GM12801 (cell line): ENCODE measurements around the gene DHX16.

Experiments used
- TF ChIP-seq, protein P1 (sequence below): IDR thresholded peaks from one replicate; pipeline ENCODE4 v1.5.1; 2011; ENCODE audit warnings: control low read depth; ENCODE audit not compliant: insufficient read length; ENCODE audit errors: extremely low read depth

DHX16 gene

DNA sequence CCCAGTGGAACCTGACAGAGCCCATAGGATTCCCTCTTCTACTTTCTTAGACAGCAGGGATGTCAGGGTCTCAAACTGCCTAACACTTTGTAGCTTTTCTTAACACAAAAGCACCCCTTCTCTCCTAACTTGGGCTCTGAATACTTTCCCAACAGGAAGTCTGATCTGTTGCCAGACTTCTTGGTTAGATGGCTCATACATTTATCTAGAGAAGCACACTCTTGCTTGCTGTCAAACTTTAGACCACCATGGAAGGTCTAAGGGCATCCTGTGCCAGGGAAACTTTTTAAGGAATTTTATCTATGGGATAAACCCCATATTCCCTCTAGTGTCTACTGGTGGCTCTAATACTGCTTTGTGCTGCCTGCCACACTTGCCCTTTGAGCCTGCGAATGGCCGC, 29.1 kb downstream of the DHX16 start:
- TF ChIP-seq, protein P1, sequence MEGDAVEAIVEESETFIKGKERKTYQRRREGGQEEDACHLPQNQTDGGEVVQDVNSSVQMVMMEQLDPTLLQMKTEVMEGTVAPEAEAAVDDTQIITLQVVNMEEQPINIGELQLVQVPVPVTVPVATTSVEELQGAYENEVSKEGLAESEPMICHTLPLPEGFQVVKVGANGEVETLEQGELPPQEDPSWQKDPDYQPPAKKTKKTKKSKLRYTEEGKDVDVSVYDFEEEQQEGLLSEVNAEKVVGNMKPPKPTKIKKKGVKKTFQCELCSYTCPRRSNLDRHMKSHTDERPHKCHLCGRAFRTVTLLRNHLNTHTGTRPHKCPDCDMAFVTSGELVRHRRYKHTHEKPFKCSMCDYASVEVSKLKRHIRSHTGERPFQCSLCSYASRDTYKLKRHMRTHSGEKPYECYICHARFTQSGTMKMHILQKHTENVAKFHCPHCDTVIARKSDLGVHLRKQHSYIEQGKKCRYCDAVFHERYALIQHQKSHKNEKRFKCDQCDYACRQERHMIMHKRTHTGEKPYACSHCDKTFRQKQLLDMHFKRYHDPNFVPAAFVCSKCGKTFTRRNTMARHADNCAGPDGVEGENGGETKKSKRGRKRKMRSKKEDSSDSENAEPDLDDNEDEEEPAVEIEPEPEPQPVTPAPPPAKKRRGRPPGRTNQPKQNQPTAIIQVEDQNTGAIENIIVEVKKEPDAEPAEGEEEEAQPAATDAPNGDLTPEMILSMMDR: no peak

DNA sequence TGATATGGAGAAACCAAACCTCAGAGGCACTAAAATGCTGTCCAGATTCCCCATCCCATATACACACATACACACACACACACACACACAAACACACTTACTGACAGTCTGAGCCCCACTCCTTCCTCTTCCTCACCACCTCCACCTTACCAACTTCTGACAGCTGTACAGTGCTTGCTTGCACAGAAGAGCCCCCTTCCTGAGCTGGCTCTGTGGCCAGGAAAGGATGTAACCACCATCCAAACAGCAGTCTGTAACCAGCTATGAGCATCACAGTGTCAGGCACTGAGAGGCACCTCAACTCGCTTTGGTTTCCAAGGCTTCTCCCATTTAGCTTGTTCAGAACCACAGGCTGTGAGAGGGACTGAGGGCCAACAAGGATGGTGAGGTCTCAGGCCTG, 31.8 kb downstream of the DHX16 start:
- TF ChIP-seq, protein P1: no peak

DNA sequence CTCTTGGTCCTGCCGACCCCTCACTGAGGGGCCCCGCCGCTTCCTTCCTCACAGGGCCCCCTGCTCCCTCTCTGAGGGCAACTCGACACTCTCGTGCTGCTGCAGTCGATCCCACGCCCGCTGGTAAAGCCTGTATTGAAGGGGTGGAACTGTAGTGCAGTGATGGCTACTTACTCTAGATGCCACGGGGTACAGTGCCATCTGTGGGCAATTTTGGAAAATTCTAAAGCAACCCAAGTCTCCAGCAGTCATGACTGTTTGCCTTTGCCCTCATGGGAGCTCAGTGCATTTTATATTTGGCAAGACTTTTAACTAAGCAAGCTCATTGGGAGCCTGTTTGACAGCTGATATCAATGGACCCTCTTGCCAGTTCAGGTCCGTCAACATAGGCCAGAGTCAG, 32.3 kb downstream of the DHX16 start:
- TF ChIP-seq, protein P1: no peak

DNA sequence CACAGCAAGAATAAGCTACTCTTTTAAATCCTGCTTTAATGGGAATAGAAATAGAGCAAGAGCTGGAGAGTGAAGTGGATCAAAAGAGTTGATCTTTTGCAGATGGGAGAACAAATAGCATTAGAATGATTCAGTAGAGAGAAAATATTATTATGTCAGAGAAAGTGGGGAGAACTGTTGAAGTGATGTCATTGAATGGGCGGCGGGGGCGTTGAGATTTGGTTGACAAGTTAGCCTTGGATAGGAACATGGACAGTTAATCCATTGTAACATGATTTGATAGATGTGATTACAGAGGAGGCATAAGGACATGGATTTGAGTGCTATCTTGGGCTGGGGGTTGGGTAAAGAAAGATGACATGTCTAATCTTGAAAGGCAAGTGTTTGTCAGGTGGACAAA, 37.0 kb downstream of the DHX16 start:
- TF ChIP-seq, protein P1: no peak

DNA sequence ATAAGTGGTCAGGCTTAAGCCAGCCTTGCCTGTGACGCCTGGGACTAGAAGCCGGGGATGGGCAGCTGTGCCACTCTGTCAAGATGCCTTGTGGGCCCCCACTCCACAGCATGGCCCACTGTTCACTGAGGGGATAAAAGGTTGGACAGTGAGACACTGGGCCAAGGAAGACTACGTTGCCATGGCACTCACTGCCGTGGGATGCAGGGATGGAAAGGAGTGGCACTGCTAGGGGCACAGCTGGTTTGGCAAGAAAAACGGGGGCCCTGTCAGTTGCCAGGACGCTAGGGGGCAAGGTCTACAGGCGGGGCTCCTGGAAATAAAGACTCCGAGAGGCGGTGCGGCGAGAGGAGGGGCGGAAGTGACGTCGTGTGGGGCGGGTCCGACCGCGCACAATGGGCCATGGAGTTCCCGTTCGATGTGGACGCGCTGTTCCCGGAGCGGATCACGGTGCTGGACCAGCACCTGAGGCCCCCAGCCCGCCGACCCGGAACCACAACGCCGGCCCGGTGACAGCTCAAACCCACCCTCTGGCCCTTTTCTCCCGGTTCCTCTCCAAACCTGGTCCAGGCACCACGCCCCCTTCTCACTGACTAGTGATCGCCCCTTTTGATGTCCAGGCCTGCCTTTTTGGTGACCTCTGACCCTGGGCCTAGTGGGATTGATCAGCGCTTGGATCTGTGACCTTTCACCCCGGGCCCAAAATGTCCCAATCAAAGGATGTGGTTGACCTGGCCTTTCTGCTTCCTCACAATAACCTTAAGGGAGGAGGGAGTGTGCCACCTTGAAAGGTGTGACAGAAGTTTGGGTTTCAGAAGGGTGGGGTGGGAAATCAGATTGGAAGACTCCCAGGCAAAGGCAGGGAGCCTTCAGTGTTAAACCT, 46.1 kb downstream of the DHX16 start, which contains the start of gene ATAT1:
Gene ATAT1, plus strand, starts transcription at position 391 of the 883 bp plus-strand sequence.
- TF ChIP-seq, protein P1: no peak

DNA sequence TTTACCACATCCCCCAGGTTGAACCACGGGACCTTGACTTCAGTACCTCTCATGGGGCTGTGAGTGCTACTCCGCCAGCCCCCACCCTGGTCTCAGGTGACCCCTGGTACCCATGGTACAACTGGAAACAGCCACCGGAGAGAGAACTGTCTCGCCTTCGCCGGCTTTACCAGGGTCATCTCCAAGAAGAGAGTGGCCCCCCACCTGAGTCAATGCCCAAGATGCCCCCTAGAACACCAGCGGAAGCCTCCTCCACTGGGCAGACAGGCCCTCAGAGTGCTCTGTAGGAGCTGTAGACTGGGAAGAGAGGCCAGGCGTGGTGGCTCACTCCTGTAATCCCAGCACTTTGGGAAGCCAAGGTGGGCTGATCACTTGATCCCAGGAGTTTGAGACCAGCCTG, 47.3 kb downstream of the DHX16 start:
- TF ChIP-seq, protein P1: no peak

DNA sequence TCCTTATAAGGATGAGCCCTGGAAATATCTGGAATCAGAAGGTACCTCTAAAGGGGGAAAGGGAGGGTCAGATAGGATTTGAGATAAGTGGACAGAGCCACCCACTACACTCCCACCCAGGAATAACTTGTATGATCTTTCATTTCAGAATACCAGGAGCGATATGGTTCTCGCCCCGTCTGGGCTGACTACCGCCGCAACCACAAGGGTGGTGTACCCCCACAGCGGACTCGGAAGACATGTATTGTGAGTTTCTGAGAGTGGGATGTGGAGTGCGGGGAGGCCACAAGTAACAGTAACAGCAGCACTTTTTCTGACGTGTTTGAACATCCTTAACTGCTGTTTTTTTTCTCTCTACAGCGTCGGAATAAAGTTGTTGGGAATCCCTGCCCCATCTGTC, 53.2 kb downstream of the DHX16 start:
- TF ChIP-seq, protein P1: no peak
